NCI-H1417 (cell line): ENCODE measurements around the gene CCNL2.

Source experiments
- DNase-seq, 3 experiments: peaks; one replicate each; lab custom pipeline; 2025; lab: John Stamatoyannopoulos, UW

The CCNL2 gene

GRCh38 chr1:1355416-1355815 lies 43.7 kb downstream of the CCNL2 start:
- DNase-seq: no peak

GRCh38 chr1:1354271-1355247 lies 44.6 kb downstream of the CCNL2 start:
- DNase-seq: peak in 1 of 3 experiments; percentile 53

- DNase-seq: peak in 2 of 3 experiments; percentile 65 to 74
Observed at GRCh38 chr1:1353389-1354151, 45.6 kb downstream of the CCNL2 start.

- DNase-seq: no peak
Observed at GRCh38 chr1:1352786-1353388, 46.2 kb downstream of the CCNL2 start.

GRCh38 chr1:1351511-1352427 lies 47.4 kb downstream of the CCNL2 start:
- no peak for DNase-seq

- DNase-seq: peak; percentile 76 to 86 (median 81)
Observed at GRCh38 chr1:1349256-1350012, 49.7 kb downstream of the CCNL2 start, which contains the start of gene DVL1. Gene DVL1 (minus strand): TSS chr1:1349418. CDS start chr1:1349065, 353 bp downstream.

GRCh38 chr1:1348420-1349255 lies 50.5 kb downstream of the CCNL2 start:
- DNase-seq: peak in 2 of 3 experiments; percentile 48 to 51

- no peak for DNase-seq
Observed at GRCh38 chr1:1347663-1348419, 51.3 kb downstream of the CCNL2 start.

- DNase-seq: no peak
Observed at GRCh38 chr1:1347026-1347595, 52.0 kb downstream of the CCNL2 start.

GRCh38 chr1:1346501-1346890 lies 52.6 kb downstream of the CCNL2 start:
- DNase-seq: no peak

- DNase-seq: no peak
Observed at GRCh38 chr1:1345860-1346500, 53.2 kb downstream of the CCNL2 start.

GRCh38 chr1:1345384-1345783 lies 53.8 kb downstream of the CCNL2 start:
- no peak for DNase-seq

- DNase-seq: no peak
Observed at GRCh38 chr1:1344655-1345361, 54.3 kb downstream of the CCNL2 start.

GRCh38 chr1:1343811-1344421 lies 55.2 kb downstream of the CCNL2 start:
- DNase-seq: no peak

- no peak for DNase-seq
Observed at GRCh38 chr1:1342584-1343115, 56.5 kb downstream of the CCNL2 start.

- no peak for DNase-seq
Observed at GRCh38 chr1:1342061-1342562, 57.0 kb downstream of the CCNL2 start.
